Smooth muscle cell (in vitro differentiated cells): Measurements from ENCODE around the gene ATXN7L1. TPM values are rescaled to one million over a fixed set of nuclear protein-coding genes. Genes with fewer than 3 reads are reported as not detected.

Source experiments
- DNase-seq: peaks from one replicate; lab custom pipeline; 2025; ENCODE audit not compliant: unreplicated experiment; lab: John Stamatoyannopoulos, UW
- H2AFZ ChIP-seq: fragments of 200-600 bp; sonication (generic); 2 replicates; pipeline ENCODE4 v1.6.0; 2016; ENCODE audit warnings: antibody characterized with exemption, low read depth, mild to moderate bottlenecking
- H3F3A ChIP-seq: fragments of 200-600 bp; sonication (generic); 2 replicates; pipeline ENCODE4 v1.6.0; 2017; ENCODE audit warnings: antibody characterized with exemption, low read depth
- H3K27ac ChIP-seq: fragments of 200-600 bp; sonication (generic); 2 replicates; pipeline ENCODE4 v1.5.1; 2016; ENCODE audit warnings: low read depth, mild to moderate bottlenecking
- H3K27me3 ChIP-seq: fragments of 200-600 bp; sonication (generic); 2 replicates; pipeline ENCODE4 v1.6.1; 2016; ENCODE audit warnings: low read depth, mild to moderate bottlenecking
- H3K36me3 ChIP-seq: fragments of 200-600 bp; sonication (generic); 2 replicates; pipeline ENCODE4 v1.5.1; 2016; ENCODE audit warnings: low read depth
- H3K4me1 ChIP-seq: fragments of 200-600 bp; sonication (generic); 2 replicates; pipeline ENCODE4 v1.5.1; 2016; ENCODE audit warnings: low read depth
- H3K4me2 ChIP-seq: fragments of 200-600 bp; sonication (generic); 2 replicates; pipeline ENCODE4 v1.6.0; 2016; ENCODE audit warnings: mild to moderate bottlenecking
- H3K4me3 ChIP-seq: fragments of 200-600 bp; sonication (generic); 2 replicates; pipeline ENCODE4 v1.5.1; 2016; ENCODE audit warnings: mild to moderate bottlenecking
- H3K79me2 ChIP-seq: fragments of 200-600 bp; sonication (generic); 2 replicates; pipeline ENCODE4 v1.6.0; 2016; ENCODE audit warnings: low read depth, mild to moderate bottlenecking
- H3K9ac ChIP-seq: fragments of 200-600 bp; sonication (generic); 2 replicates; pipeline ENCODE4 v1.6.0; 2016; ENCODE audit warnings: low read depth
- H3K9me3 ChIP-seq: fragments of 200-600 bp; sonication (generic); replicated peaks from 2 replicates; pipeline ENCODE4 v1.5.1; 2016; ENCODE audit warnings: low read depth
- H4K20me1 ChIP-seq: fragments of 200-600 bp; sonication (generic); 2 replicates; pipeline ENCODE4 v1.6.0; 2016; ENCODE audit warnings: low read depth
- WGBS: methylation state at CpG from one replicate; pipeline ENCODE4 v1.1.7; 2016; ENCODE audit warnings: low lambda C conversion rate; 5-methylcytosine and 5-hydroxymethylcytosine counted together
- polyA plus RNA-seq: library from polyadenylated mRNA; unstranded; fragments of >200 nt; fragmentation: Nextera tagmentation; extraction: Ambion mirVana; gene quantifications from 2 replicates; pipeline ENCODE4 v1.2.1, GENCODE V29; 2016
- total RNA-seq: library from RNA; depleted of rRNA; stranded (reverse); fragments of >200 nt; gene quantifications from 2 replicates; pipeline ENCODE4 v1.2.3, GENCODE V29; 2014
- TF ChIP-seq, protein P1 (sequence below): fragments of 200-600 bp; sonication (generic); IDR thresholded peaks from 2 replicates; pipeline ENCODE4 v1.5.1; 2017; ENCODE audit warnings: borderline replicate concordance, mild to moderate bottlenecking, antibody characterized with exemption; ENCODE audit not compliant: insufficient read depth, poor library complexity, severe bottlenecking

ATXN7L1 gene
- total and polyA plus RNA-seq, 2 experiments from 2014 or later = 3.3 to 4.4 TPM

- H3K4me3 ChIP-seq = no peak overlapping the region
- no peaks in the 10 kb centered on the region for H3K79me2 ChIP-seq
- H4K20me1 ChIP-seq = no peaks in the 10 kb centered on the region
- TF ChIP-seq, protein P1, sequence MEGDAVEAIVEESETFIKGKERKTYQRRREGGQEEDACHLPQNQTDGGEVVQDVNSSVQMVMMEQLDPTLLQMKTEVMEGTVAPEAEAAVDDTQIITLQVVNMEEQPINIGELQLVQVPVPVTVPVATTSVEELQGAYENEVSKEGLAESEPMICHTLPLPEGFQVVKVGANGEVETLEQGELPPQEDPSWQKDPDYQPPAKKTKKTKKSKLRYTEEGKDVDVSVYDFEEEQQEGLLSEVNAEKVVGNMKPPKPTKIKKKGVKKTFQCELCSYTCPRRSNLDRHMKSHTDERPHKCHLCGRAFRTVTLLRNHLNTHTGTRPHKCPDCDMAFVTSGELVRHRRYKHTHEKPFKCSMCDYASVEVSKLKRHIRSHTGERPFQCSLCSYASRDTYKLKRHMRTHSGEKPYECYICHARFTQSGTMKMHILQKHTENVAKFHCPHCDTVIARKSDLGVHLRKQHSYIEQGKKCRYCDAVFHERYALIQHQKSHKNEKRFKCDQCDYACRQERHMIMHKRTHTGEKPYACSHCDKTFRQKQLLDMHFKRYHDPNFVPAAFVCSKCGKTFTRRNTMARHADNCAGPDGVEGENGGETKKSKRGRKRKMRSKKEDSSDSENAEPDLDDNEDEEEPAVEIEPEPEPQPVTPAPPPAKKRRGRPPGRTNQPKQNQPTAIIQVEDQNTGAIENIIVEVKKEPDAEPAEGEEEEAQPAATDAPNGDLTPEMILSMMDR = no peak
- DNase-seq = no peak
- no peak overlapping the region for H3K9ac ChIP-seq
- no peak overlapping the region for H2AFZ ChIP-seq
- peak overlapping the region; percentile 50 for H3K4me2 ChIP-seq
- H3F3A ChIP-seq = peaks cover 14% of the 10 kb centered on the region
- peak overlapping the region; percentile 76 for H3K27ac ChIP-seq
- peaks cover 13% of the 10 kb centered on the region for H3K4me1 ChIP-seq
- no peaks in the 10 kb centered on the region for H3K36me3 ChIP-seq
- H3K27me3 ChIP-seq = no peaks in the 10 kb centered on the region
- whole genome bisulfite sequencing = under 1% methylated on average over 6 of the region's 6 CpGs
- H3K9me3 ChIP-seq = no peaks in the 10 kb centered on the region
Measured at GRCh38 chr7:105776068-105776790, 100.2 kb downstream of the ATXN7L1 start.

DNA sequence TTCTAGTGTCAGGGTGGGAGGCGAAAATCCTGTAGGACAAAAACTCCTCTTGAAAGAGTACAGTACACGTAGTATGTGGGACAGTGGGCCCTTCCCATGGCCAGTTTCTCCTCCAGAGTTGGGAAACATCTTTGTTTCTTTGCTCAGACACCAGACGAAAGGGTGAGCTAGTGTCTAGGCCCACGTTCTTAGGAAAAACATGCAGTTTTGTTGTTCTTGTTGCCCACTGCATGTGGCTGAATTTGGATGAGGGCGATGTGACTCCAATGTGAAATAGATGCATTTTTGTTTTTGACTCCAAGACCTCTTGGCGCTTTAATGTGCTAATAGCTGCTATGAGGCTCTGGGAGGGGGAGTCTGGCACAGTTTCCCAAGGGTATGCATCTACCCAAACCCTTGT is 100.8 kb downstream of the ATXN7L1 start:
- H3K4me3 ChIP-seq = no peak overlapping the region
- peak overlapping the region; percentile 66 for H3K27ac ChIP-seq
- H4K20me1 ChIP-seq = peaks cover 1% of the 10 kb centered on the region
- TF ChIP-seq, protein P1 = no peak
- H3F3A ChIP-seq = peaks cover 14% of the 10 kb centered on the region
- H3K4me2 ChIP-seq = peak overlapping the region; percentile 50
- DNase-seq = no peak
- no peak overlapping the region for H3K9ac ChIP-seq
- H2AFZ ChIP-seq = no peak overlapping the region
- H3K79me2 ChIP-seq = no peaks in the 10 kb centered on the region
- H3K27me3 ChIP-seq = no peaks in the 10 kb centered on the region
- H3K36me3 ChIP-seq = no peaks in the 10 kb centered on the region
- H3K4me1 ChIP-seq = peaks cover 13% of the 10 kb centered on the region
- WGBS = 47% methylated on average over 6 of the region's 6 CpGs
- no peaks in the 10 kb centered on the region for H3K9me3 ChIP-seq

DNA sequence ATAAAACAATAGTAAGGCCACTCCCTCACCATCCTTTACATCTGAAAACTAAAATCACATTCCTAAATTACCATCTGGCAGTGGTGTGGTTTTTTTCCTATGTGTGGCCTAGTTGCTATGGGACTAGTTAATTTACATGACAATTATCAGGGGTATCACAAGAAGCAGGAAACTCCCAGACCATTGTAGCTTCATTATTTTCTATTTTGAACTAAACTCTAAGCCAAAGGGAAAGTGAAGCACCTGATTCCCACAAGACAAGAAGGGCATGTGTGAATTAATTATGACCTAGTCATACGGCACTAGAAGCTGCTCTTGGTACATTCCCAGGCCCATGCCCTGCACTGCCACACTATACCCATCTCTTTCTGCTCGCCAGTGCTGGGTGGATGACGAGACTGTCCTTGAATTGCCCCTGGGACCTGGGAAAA is 103.4 kb downstream of the ATXN7L1 start:
- Histone ChIP-seq H3K4me3 (no peak overlapping the region), H3K4me1 (peaks cover 13% of the 10 kb centered on the region), H3K9me3 (no peaks in the 10 kb centered on the region), H3K36me3 (no peaks in the 10 kb centered on the region), H3K4me2 (no peak overlapping the region), H3K27ac (no peak overlapping the region), H3K27me3 (no peaks in the 10 kb centered on the region), H3K9ac (no peak overlapping the region), H3K79me2 (no peaks in the 10 kb centered on the region), H3F3A (peaks cover 15% of the 10 kb centered on the region), H2AFZ (no peak overlapping the region), H4K20me1 (peaks cover 11% of the 10 kb centered on the region)
- TF ChIP-seq, protein P1 = no peak
- DNase-seq = no peak
- WGBS = 92% methylated on average over 3 of the region's 3 CpGs
